Panc1 (cell line): ENCODE measurements around the gene TRA2A.

ENCODE experiments used
- CTCF ChIP-seq: fragments of 450-650 bp; IDR thresholded peaks from 2 replicates; pipeline ENCODE4 v1.5.1; 2017; ENCODE audit warnings: mild to moderate bottlenecking
- POLR2AphosphoS5 ChIP-seq: IDR thresholded peaks from 2 replicates; pipeline ENCODE4 v1.6.1; 2012; ENCODE audit warnings: mild to moderate bottlenecking, low read depth, low read length, moderate library complexity
- TCF7L2 ChIP-seq: IDR thresholded peaks from 2 replicates; pipeline ENCODE4 v1.6.1; 2011; ENCODE audit warnings: mild to moderate bottlenecking, low read depth, low read length, inconsistent platforms

- TF ChIP-seq CTCF (no peak), POLR2AphosphoS5 (peak; percentile 99), TCF7L2 (peak; percentile 84)
These were observed at the start of gene TRA2A for GRCh38 chr7:23531794-23532489.
